Activated CD4-positive, alpha-beta memory T cell treated with anti-CD3 and anti-CD28 coated beads, Interleukin-2, amount 10 ng/mL, durations not matched to agents 7 days and 5 days (primary cell): ENCODE measurements around the gene SPRY1. TPM values are rescaled to one million over a fixed set of nuclear protein-coding genes. Genes with fewer than 3 reads are reported as not detected.
A peak's percentile ranks its signal among the peaks of the same experiment; 100 is the strongest.

Experiments used
- CTCF ChIA-PET: fragments of 350-600 bp; sonication (Branson Sonifier 250); formaldehyde crosslinking; loops from one replicate; lab custom pipeline; 2021; ENCODE audit warnings: antibody characterized with exemption, inconsistent platforms; lab: Charles Lee
- POLR2A ChIA-PET: fragments of 350-600 bp; sonication (Branson Sonifier 250); formaldehyde crosslinking; loops from one replicate; lab custom pipeline; 2021; ENCODE audit warnings: antibody characterized with exemption; lab: Charles Lee
- DNase-seq: peaks from one replicate; pipeline ENCODE4 v3.0.0-alpha.2; 2020
- H3K27ac Mint-ChIP-seq: one replicate; pipeline ENCODE4 v1.8.0; 2021; ENCODE audit warnings: mild to moderate bottlenecking, mixed read lengths
- H3K27me3 Mint-ChIP-seq: one replicate; pipeline ENCODE4 v1.8.0; 2021; ENCODE audit warnings: mixed read lengths
- H3K36me3 Mint-ChIP-seq: one replicate; pipeline ENCODE4 v1.8.0; 2021; ENCODE audit warnings: low read depth, mixed read lengths
- H3K4me1 Mint-ChIP-seq: one replicate; pipeline ENCODE4 v1.8.0; 2021; ENCODE audit warnings: mixed read lengths
- H3K4me3 Mint-ChIP-seq: one replicate; pipeline ENCODE4 v1.8.0; 2021; ENCODE audit warnings: mild to moderate bottlenecking, mixed read lengths
- H3K9me3 Mint-ChIP-seq: one replicate; pipeline ENCODE4 v1.8.0; 2021; ENCODE audit warnings: mixed read lengths
- total RNA-seq, 2 experiments: library from RNA; stranded (reverse); gene quantifications; one replicate each; pipeline ENCODE4 v1.2.3, GENCODE V29; 2021

SPRY1 gene
- total RNA-seq, 2 experiments from 2014 or later: 16.5 to 18.5 TPM

- Mint-ChIP-seq H3K4me1 (peaks cover 17% of the 10 kb centered on the region), H3K27me3 (peaks cover 13% of the 10 kb centered on the region), H3K27ac (no peak overlapping the region), H3K4me3 (no peak overlapping the region), H3K9me3 (no peaks in the 10 kb centered on the region), H3K36me3 (peaks cover 31% of the 10 kb centered on the region)
- ChIA-PET POLR2A (no interaction called here), CTCF (no interaction called here)
- DNase-seq: no peak
These were observed 7.9 kb downstream of the SPRY1 start for GRCh38 chr4:123404533-123404932.

- ChIA-PET CTCF (no interaction called here), POLR2A (interaction anchor here (1.8 kb wide), 1 partner anchor 8 kb away, joined by 5 read pairs; the partner anchor contains the start of gene SPRY1)
- H3K4me1 Mint-ChIP-seq: peaks cover 9% of the 10 kb centered on the region
- H3K27ac Mint-ChIP-seq: no peak overlapping the region
- no peaks in the 10 kb centered on the region for H3K9me3 Mint-ChIP-seq
- no peak overlapping the region for H3K4me3 Mint-ChIP-seq
- DNase-seq: no peak
- H3K36me3 Mint-ChIP-seq: peaks cover 23% of the 10 kb centered on the region
- peaks cover 4% of the 10 kb centered on the region for H3K27me3 Mint-ChIP-seq
These were observed 8.8 kb downstream of the SPRY1 start for GRCh38 chr4:123405267-123405865.

GRCh38 chr4:123406872-123407271 is 10.3 kb downstream of the SPRY1 start:
- H3K9me3 Mint-ChIP-seq: no peaks in the 10 kb centered on the region
- no peak overlapping the region for H3K27ac Mint-ChIP-seq
- ChIA-PET POLR2A (no interaction called here), CTCF (no interaction called here)
- no peak for DNase-seq
- no peak overlapping the region for H3K4me3 Mint-ChIP-seq
- H3K36me3 Mint-ChIP-seq: peaks cover 17% of the 10 kb centered on the region
- no peaks in the 10 kb centered on the region for H3K27me3 Mint-ChIP-seq
- peaks cover 10% of the 10 kb centered on the region for H3K4me1 Mint-ChIP-seq

DNA sequence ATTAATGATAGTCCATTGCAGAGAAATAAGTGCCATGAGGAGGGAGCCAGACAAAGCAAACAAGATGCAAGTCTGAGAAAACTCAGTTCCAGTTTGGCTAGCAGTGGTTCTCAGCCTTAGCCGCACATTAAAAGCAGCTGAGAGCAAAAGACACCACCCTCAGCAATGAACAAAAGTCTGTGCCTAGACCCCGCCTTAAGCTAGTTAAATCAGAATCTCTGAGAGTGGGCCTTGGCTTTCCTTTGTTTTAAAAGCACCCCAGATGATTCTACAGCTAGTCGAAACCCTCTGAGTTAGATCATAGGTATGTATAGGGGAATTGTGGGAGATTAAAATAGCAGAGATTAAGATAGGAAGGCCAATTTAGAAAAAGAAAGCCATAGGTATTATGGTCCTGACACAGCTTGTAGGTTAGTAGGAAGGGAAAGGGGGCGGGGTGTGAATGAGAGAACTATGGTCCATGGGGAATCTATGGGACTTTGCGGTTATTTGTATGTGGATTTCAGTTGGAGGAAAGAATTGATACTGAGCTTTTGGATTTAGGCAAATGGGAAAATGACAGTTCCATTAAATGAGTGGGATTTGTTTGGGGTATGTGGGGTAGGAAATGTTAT is 12.0 kb downstream of the SPRY1 start:
- DNase-seq: no peak
- Mint-ChIP-seq H3K9me3 (no peaks in the 10 kb centered on the region), H3K36me3 (peaks cover 5% of the 10 kb centered on the region), H3K27me3 (no peaks in the 10 kb centered on the region), H3K27ac (no peak overlapping the region), H3K4me3 (no peak overlapping the region), H3K4me1 (peaks cover 24% of the 10 kb centered on the region)
- POLR2A ChIA-PET: interaction anchor here (1.3 kb wide), 1 partner anchor 9 kb away, joined by 4 read pairs; no protein-coding TSS in a partner anchor
- CTCF ChIA-PET: interaction anchor here (1.0 kb wide), 1 partner anchor 87 kb away, joined by 3 read pairs; no protein-coding TSS in a partner anchor

DNA sequence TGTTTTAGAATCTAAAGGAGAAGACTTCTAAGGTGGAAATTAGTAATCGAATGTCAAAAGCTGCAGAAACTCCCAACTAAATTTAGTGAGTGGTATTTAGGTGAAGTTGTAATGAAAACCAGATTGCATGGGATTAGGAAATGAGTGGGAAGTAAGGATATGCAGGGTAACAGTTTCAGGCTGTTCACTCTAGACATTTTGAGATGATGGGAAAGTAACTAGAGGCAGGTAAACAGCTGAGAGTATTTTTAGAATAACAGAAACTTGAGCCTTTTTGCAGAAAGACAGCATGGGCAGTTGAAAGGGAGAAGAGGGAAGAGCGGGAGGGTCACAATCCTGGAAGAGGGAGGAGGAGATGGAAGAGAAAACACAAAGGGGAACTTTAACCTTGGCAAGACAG is 12.7 kb downstream of the SPRY1 start:
- no peak for DNase-seq
- CTCF ChIA-PET: interaction anchor here (1.0 to 1.3 kb wide), 3 partner anchors 19 to 155 kb away, joined by 3 read pairs; no protein-coding TSS in a partner anchor
- H3K27ac Mint-ChIP-seq: no peak overlapping the region
- no peaks in the 10 kb centered on the region for H3K27me3 Mint-ChIP-seq
- no peak overlapping the region for H3K4me3 Mint-ChIP-seq
- H3K4me1 Mint-ChIP-seq: peaks cover 28% of the 10 kb centered on the region
- POLR2A ChIA-PET: interaction anchor here (1.3 kb wide), 1 partner anchor 10 kb away, joined by 4 read pairs; no protein-coding TSS in a partner anchor
- peaks cover 5% of the 10 kb centered on the region for H3K36me3 Mint-ChIP-seq
- H3K9me3 Mint-ChIP-seq: no peaks in the 10 kb centered on the region

DNA sequence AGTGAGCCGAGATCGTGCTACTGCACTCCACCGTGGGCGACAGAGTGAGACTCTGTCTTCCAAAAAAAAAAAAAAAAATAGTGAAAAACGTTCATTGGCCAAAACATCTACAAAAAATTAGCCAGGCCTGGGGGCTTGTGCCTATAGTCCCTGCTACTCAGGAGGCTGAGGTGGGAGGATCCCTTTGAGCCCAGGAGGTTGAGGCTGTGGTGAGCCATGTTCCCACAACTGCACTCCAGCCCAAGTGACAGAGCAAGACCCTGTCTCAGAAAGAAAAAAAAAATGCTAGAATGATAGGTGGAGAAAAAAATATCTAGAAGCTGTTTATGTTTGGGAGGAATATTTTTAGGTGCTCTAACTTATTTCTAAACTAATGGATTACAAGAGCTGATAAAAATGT is 14.9 kb downstream of the SPRY1 start:
- no peak overlapping the region for H3K4me3 Mint-ChIP-seq

DNA sequence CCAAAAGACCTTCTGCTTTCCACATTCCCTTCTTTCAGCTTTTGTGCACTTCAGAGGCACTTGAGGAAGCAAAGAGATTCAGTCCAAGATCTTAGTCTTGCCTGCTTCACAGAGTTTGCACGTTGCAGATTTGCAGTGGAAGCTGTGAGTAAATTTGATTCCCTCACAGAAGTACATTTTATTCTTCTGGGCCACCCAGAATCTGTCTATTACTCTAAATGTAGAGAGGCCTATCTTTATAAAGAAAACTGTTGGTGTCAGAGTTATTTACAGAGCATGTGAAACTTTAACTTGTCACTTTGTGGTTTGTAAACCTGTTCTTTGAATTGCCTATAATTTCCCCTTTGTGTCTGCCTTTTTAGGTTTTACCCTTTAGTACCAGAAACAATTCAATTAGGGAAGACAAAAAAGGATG is 15.5 kb downstream of the SPRY1 start:
- Mint-ChIP-seq H3K4me3 (no peak overlapping the region), H3K27me3 (no peaks in the 10 kb centered on the region), H3K4me1 (peaks cover 45% of the 10 kb centered on the region), H3K27ac (peak overlapping the region; percentile 85), H3K36me3 (no peaks in the 10 kb centered on the region), H3K9me3 (no peaks in the 10 kb centered on the region)
- DNase-seq: no peak
- POLR2A ChIA-PET: interaction anchor here (0.6 to 1.6 kb wide), 3 partner anchors 9 to 14 kb away, joined by 3 to 10 read pairs (median 4); no protein-coding TSS in a partner anchor
- CTCF ChIA-PET: interaction anchor here (1.2 to 1.5 kb wide), 2 partner anchors 12 to 13 kb away, joined by 3 read pairs; no protein-coding TSS in a partner anchor

More for the DNA sequence above, 14.9 kb downstream of the SPRY1 start:
- Mint-ChIP-seq H3K4me1 (peaks cover 39% of the 10 kb centered on the region), H3K27me3 (no peaks in the 10 kb centered on the region), H3K27ac (peak overlapping the region; percentile 85), H3K9me3 (no peaks in the 10 kb centered on the region), H3K36me3 (no peaks in the 10 kb centered on the region)
- ChIA-PET CTCF (interaction anchor here (1.2 to 1.5 kb wide), 2 partner anchors 12 kb away, joined by 3 read pairs; no protein-coding TSS in a partner anchor), POLR2A (interaction anchor here (1.3 to 1.6 kb wide), 2 partner anchors 12 to 14 kb away, joined by 4 to 10 read pairs; no protein-coding TSS in a partner anchor)
- no peak for DNase-seq

DNA sequence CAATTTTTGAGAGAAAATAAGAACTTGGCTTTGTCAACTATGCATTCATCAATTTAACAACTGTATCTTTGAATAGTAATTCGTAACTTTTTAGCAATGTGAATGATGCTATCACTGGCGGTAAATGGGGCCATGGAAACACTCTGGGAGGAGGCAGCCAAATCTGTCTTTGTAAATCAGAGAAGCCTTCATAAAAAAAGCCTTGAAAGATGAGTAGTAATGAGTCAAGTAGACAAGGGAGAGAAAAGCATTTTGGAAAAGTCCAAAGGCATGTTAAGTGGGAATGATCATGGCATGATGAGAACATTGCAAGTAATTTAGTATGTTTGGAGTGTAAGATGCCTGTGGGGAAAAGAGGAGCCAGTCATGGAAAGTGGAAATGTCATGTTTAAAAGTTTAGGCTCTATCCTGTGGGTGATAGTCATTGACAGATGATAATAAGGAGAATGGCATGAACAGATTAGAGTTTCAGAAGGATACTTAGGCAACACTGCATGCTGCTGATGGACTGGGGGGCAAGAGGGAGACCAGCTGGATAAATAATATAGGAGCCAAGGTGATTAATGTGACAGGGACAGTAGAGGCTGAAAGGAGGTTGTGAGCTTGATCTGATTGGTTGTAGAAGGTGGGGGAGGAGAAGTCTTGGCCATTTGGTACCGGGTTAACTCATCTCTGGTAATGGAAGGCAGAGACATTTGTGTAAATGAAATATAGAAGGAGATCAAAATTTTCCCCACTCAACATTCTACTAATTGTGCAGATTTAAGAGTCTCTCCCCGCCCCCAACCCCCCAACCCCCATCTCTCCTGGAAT is 16.3 kb downstream of the SPRY1 start:
- no peak overlapping the region for H3K4me3 Mint-ChIP-seq
- no peak for DNase-seq
- peak overlapping the region; percentile 85 for H3K27ac Mint-ChIP-seq
- CTCF ChIA-PET: interaction anchor here (1.5 kb wide), 1 partner anchor 11 kb away, joined by 3 read pairs; no protein-coding TSS in a partner anchor
- H3K36me3 Mint-ChIP-seq: no peaks in the 10 kb centered on the region
- H3K27me3 Mint-ChIP-seq: no peaks in the 10 kb centered on the region
- POLR2A ChIA-PET: interaction anchor here (0.6 to 1.6 kb wide), 4 partner anchors 10 to 16 kb away, joined by 3 to 10 read pairs (median 4); partner anchors contain the start of gene SPRY1
- H3K4me1 Mint-ChIP-seq: peaks cover 51% of the 10 kb centered on the region
- H3K9me3 Mint-ChIP-seq: no peaks in the 10 kb centered on the region

GRCh38 chr4:123415576-123415975 is 19.0 kb downstream of the SPRY1 start:
- ChIA-PET CTCF (no interaction called here), POLR2A (no interaction called here)
- H3K4me3 Mint-ChIP-seq: no peak overlapping the region
- H3K9me3 Mint-ChIP-seq: no peaks in the 10 kb centered on the region
- peaks cover 72% of the 10 kb centered on the region for H3K4me1 Mint-ChIP-seq
- no peak overlapping the region for H3K27ac Mint-ChIP-seq
- DNase-seq: no peak
- H3K36me3 Mint-ChIP-seq: no peaks in the 10 kb centered on the region
- no peaks in the 10 kb centered on the region for H3K27me3 Mint-ChIP-seq

- H3K36me3 Mint-ChIP-seq: no peaks in the 10 kb centered on the region
- DNase-seq: peak; percentile 62
- peaks cover 73% of the 10 kb centered on the region for H3K4me1 Mint-ChIP-seq
- ChIA-PET POLR2A (no interaction called here), CTCF (no interaction called here)
- no peaks in the 10 kb centered on the region for H3K9me3 Mint-ChIP-seq
- H3K27ac Mint-ChIP-seq: peak overlapping the region; percentile 58
- no peaks in the 10 kb centered on the region for H3K27me3 Mint-ChIP-seq
- no peak overlapping the region for H3K4me3 Mint-ChIP-seq
These were observed 19.4 kb downstream of the SPRY1 start for GRCh38 chr4:123415977-123416376.

DNA sequence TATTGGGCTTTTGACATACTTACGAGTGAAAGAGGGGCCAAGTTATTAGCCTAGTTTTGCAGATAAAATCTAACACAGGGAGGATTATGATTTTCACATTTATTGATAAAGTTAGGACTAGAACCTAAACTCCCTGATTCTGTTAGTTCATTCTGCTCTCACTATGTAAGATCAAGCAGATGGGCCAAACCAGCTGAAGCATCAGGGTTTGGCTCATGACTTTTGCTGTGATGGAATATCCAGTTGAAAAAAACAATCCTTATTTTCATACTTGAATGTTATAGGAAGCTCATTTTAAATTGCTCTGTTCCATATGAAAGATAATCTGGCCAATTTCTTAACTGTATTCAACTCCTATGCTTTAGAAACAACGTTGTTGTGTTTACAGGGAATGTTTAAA is 21.2 kb downstream of the SPRY1 start:
- Mint-ChIP-seq H3K4me3 (no peak overlapping the region), H3K9me3 (no peaks in the 10 kb centered on the region), H3K36me3 (no peaks in the 10 kb centered on the region), H3K27ac (peak overlapping the region; percentile 76), H3K27me3 (no peaks in the 10 kb centered on the region), H3K4me1 (peaks cover 74% of the 10 kb centered on the region)
- POLR2A ChIA-PET: interaction anchor here (0.5 to 1.7 kb wide), 3 partner anchors 18 to 62 kb away, joined by 3 to 7 read pairs (median 5); partner anchors contain the start of gene SPRY1
- no peak for DNase-seq
- CTCF ChIA-PET: no interaction called here

GRCh38 chr4:123418351-123418931 is 21.8 kb downstream of the SPRY1 start:
- Mint-ChIP-seq H3K4me3 (no peak overlapping the region), H3K9me3 (no peaks in the 10 kb centered on the region), H3K27ac (peak overlapping the region; percentile 76), H3K4me1 (peaks cover 74% of the 10 kb centered on the region), H3K27me3 (no peaks in the 10 kb centered on the region), H3K36me3 (no peaks in the 10 kb centered on the region)
- DNase-seq: peak; percentile 23
- ChIA-PET CTCF (interaction anchor here (0.8 kb wide), 1 partner anchor 20 kb away, joined by 4 read pairs; no protein-coding TSS in a partner anchor), POLR2A (interaction anchor here (0.9 to 1.7 kb wide), 3 partner anchors 16 to 21 kb away, joined by 3 to 7 read pairs (median 5); partner anchors contain the start of gene SPRY1)
